Measurements from ENCODE around the gene TNK1. TPM values are rescaled to one million over a fixed set of nuclear protein-coding genes. Genes with fewer than 3 reads are reported as not detected.

TNK1 gene
- polyA plus RNA-seq, 3 donors, result not detected

DNA sequence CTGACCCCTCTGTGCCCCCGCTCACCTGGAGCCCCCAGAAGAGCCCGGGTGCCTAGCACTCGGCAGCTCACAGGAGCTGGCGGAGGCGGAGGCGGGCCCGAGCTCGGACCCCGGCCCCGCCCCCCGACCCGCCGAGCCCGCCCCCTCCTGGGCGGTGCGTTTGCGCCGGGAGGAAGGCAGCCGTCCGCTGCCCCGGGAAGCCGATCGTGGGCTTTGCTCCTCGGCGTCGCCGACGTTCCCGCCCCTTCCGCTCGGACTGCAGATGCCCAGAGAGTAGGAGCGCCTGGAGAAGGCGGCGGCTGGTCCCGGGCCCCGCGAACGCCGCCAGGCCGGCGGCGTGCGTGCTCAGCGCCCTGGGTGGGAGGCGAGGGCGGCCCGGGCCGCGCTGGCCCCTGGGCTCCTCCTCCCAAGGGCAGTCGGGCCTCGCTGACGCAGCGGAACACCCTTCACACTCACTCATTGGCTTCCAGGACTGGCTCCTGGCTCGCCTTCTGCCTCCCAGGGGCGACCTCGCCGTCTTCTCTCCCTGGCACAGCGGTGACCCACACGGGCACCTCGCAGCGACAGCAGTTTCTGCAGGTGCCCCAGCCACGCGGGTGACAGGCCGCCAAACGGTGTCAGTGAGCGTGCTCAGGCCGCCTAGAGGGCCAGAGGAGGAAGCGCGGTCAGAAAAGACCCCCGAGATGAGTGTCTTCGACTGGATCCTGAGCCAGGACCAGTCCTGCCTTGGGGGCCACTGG, 13.7 kb downstream of the TNK1 start, which contains the start of gene PLSCR3:
Gene PLSCR3 (minus strand): TSS at position 74 of the 740 bp plus-strand sequence. CDS start 415 bp downstream, outside the sequence.
- no peaks in the 10 kb centered on the region for H3K79me2 ChIP-seq (ENCODE audit: insufficient read depth, low read length)

DNA sequence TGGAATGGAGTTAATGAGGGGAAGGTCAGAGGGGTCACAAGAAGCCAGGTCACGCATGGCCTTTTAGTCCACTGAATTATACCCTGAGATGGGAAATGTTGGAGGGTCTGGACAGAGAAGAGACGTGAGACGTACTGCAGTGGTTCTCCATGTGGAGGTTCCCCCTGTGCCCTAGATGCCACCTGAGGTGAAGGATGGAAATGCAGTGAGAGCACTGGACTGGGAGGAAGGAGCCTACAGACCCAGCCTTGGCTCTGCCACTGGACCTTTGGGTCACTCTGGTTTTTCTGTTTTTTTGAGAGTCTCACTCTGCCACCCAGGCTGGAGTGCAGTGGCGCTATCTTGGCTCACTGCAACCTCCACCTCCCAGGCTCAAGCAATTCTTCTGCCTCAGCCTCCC, 15.3 kb downstream of the TNK1 start:
- H2AFZ ChIP-seq (ENCODE audit: insufficient read depth, low read depth, low read length, poor library complexity, severe bottlenecking), result no peak overlapping the region
- H3K4me1 Mint-ChIP-seq, result peaks cover 15% of the 10 kb centered on the region
- DNase-seq, result no peak
- H3K27me3 ChIP-seq (ENCODE audit: control insufficient read depth in 2 of 2, insufficient read depth in 2 of 2, low read length in 2 of 2), result no peaks in the 10 kb centered on the region
- no peak overlapping the region for H3K27ac ChIP-seq (ENCODE audit: low read depth in 1 of 2, low read length in 2 of 2)
- H3K27ac Mint-ChIP-seq, result peak overlapping the region in 1 of 7 donors; percentile 19
- intact Hi-C loops (cut with micrococcal nuclease), result no loop called here
- H3K9ac ChIP-seq (ENCODE audit: insufficient read depth, low read length, poor library complexity, severe bottlenecking), result no peak overlapping the region
- no peaks in the 10 kb centered on the region for H3K79me2 ChIP-seq (ENCODE audit: insufficient read depth, low read length)
- peaks cover 16 to 17% of the 10 kb centered on the region in 2 donors for H3K36me3 Mint-ChIP-seq
- peaks cover 15 to 19% of the 10 kb centered on the region in 2 donors for H3K4me1 ChIP-seq (ENCODE audit: control insufficient read depth in 1 of 2, insufficient read depth in 2 of 2, low read length in 2 of 2)
- peak overlapping the region in 1 of 2 donors; percentile 8 for H3K4me3 Mint-ChIP-seq
- H4K20me1 ChIP-seq (ENCODE audit: insufficient read depth, low read length), result no peaks in the 10 kb centered on the region
- peaks cover 4 to 16% of the 10 kb centered on the region in 2 donors for H3K36me3 ChIP-seq (replicated peaks in 1 of 2; ENCODE audit: control insufficient read depth in 1 of 2, insufficient read depth in 2 of 2, low read length in 2 of 2)
- H3K27me3 Mint-ChIP-seq (ENCODE audit: low read depth in 3 of 3), result peaks cover 0 to 6% (median 3%) of the 10 kb centered on the region in 3 donors
- H3K4me2 ChIP-seq (replicated peaks; ENCODE audit: extremely low read depth, low read length, poor library complexity, severe bottlenecking), result no peak overlapping the region
- no peak overlapping the region for H3K4me3 ChIP-seq (replicated peaks in 1 of 3; ENCODE audit: low read depth in 2 of 3, low read length in 3 of 3)
- H3K9me3 ChIP-seq (replicated peaks in 1 of 2; ENCODE audit: control insufficient read depth in 1 of 2, insufficient read depth in 1 of 2, low read length in 2 of 2), result no peaks in the 10 kb centered on the region
- 89% methylated on average over 4 of the region's 4 CpGs for WGBS (ENCODE audit: insufficient coverage)
- peaks cover 0 to 3% (median 0%) of the 10 kb centered on the region in 7 donors for H3K9me3 Mint-ChIP-seq
- TF ChIP-seq, protein P1, sequence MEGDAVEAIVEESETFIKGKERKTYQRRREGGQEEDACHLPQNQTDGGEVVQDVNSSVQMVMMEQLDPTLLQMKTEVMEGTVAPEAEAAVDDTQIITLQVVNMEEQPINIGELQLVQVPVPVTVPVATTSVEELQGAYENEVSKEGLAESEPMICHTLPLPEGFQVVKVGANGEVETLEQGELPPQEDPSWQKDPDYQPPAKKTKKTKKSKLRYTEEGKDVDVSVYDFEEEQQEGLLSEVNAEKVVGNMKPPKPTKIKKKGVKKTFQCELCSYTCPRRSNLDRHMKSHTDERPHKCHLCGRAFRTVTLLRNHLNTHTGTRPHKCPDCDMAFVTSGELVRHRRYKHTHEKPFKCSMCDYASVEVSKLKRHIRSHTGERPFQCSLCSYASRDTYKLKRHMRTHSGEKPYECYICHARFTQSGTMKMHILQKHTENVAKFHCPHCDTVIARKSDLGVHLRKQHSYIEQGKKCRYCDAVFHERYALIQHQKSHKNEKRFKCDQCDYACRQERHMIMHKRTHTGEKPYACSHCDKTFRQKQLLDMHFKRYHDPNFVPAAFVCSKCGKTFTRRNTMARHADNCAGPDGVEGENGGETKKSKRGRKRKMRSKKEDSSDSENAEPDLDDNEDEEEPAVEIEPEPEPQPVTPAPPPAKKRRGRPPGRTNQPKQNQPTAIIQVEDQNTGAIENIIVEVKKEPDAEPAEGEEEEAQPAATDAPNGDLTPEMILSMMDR (IDR thresholded peaks at IDR 0.05), result no peak

More for the DNA sequence above, 13.7 kb downstream of the TNK1 start, which contains the start of gene PLSCR3:
- H3K9me3 Mint-ChIP-seq, result peaks cover 0 to 3% (median 0%) of the 10 kb centered on the region in 7 donors
- Histone ChIP-seq H3K27ac (ENCODE audit: low read depth in 1 of 2, low read length in 2 of 2) (peak within 1 kb of the TSS; percentile 59 to 81), H3K27me3 (ENCODE audit: control insufficient read depth in 2 of 2, insufficient read depth in 2 of 2, low read length in 2 of 2) (no peaks in the 10 kb centered on the region), H2AFZ (ENCODE audit: insufficient read depth, low read depth, low read length, poor library complexity, severe bottlenecking) (peak within 1 kb of the TSS; percentile 97), H3K36me3 (replicated peaks in 1 of 2; ENCODE audit: control insufficient read depth in 1 of 2, insufficient read depth in 2 of 2, low read length in 2 of 2) (peaks cover 17 to 32% of the 10 kb centered on the region in 2 donors), H3K9ac (ENCODE audit: insufficient read depth, low read length, poor library complexity, severe bottlenecking) (peak within 1 kb of the TSS; percentile 69), H3K4me3 (replicated peaks in 1 of 3; ENCODE audit: low read depth in 2 of 3, low read length in 3 of 3) (peak within 1 kb of the TSS; percentile 61 to 94 (median 79)), H3K4me2 (replicated peaks; ENCODE audit: extremely low read depth, low read length, poor library complexity, severe bottlenecking) (peak within 1 kb of the TSS; percentile 99), H4K20me1 (ENCODE audit: insufficient read depth, low read length) (no peaks in the 10 kb centered on the region), H3K9me3 (replicated peaks in 1 of 2; ENCODE audit: control insufficient read depth in 1 of 2, insufficient read depth in 1 of 2, low read length in 2 of 2) (no peaks in the 10 kb centered on the region), H3K4me1 (ENCODE audit: control insufficient read depth in 1 of 2, insufficient read depth in 2 of 2, low read length in 2 of 2) (peaks cover 15 to 19% of the 10 kb centered on the region in 2 donors)
- peaks cover 0 to 5% (median 3%) of the 10 kb centered on the region in 3 donors for H3K27me3 Mint-ChIP-seq (ENCODE audit: low read depth in 3 of 3)
- peaks cover 15% of the 10 kb centered on the region for H3K4me1 Mint-ChIP-seq
- under 1% methylated on average over 71 of the region's 71 CpGs for WGBS (ENCODE audit: insufficient coverage)
- H3K4me3 Mint-ChIP-seq, result peak within 1 kb of the TSS; percentile 86 to 95
- intact Hi-C loops (cut with micrococcal nuclease), result loop anchor here in 1 of 2 donors (5.0 kb wide), 1 partner anchor 42 kb away; the partner anchor contains the start of gene KCTD11
- H3K36me3 Mint-ChIP-seq, result peaks cover 30 to 32% of the 10 kb centered on the region in 2 donors
- TF ChIP-seq, protein P1 (IDR thresholded peaks at IDR 0.05), result peak; percentile 21
- H3K27ac Mint-ChIP-seq, result peak within 1 kb of the TSS; percentile 83 to 95 (median 90)
- peak; percentile 69 to 73 (median 70) for DNase-seq
